Upper lobe of left lung (tissue), 6 donors: ENCODE data around the gene ZFPL1. TPM values are rescaled to one million over a fixed set of nuclear protein-coding genes. Genes with fewer than 3 reads are reported as not detected.

ENCODE experiments used
- ATAC-seq, 2 donors: fragments of 200-7000 bp; cut with Tn5 transposase; one replicate each; pipeline ENCODE4 v1.9.1; 2022; ENCODE audit warnings: mild to moderate bottlenecking in 2 of 2, moderate library complexity in 2 of 2; ENCODE audit not compliant: low FRiP score in 2 of 2
- DNase-seq, 2 donors: peaks; one replicate each; pipeline ENCODE4 v3.0.0-alpha.2; 2019 to 2020
- H3K27ac ChIP-seq, 4 donors: fragments of 200-600 bp; sonication (generic); one replicate each; pipeline ENCODE4 v1.5.1; 2016 to 2019
- H3K27me3 ChIP-seq, 4 donors: fragments of 200-600 bp; sonication (generic); one replicate each; pipeline ENCODE4 v1.5.1; 2017 to 2019
- H3K36me3 ChIP-seq, 4 donors: fragments of 200-600 bp; sonication (generic); one replicate each; pipeline ENCODE4 v1.5.1; 2016 to 2019
- H3K4me1 ChIP-seq, 4 donors: fragments of 200-600 bp; sonication (generic); one replicate each; pipeline ENCODE4 v1.5.1; 2018 to 2019
- H3K4me3 ChIP-seq, 4 donors: fragments of 200-600 bp; sonication (generic); one replicate each; pipeline ENCODE4 v1.5.1; 2017 to 2019; ENCODE audit warnings: mild to moderate bottlenecking in 2 of 4, moderate library complexity in 1 of 4
- H3K9me3 ChIP-seq, 4 donors: fragments of 200-600 bp; sonication (generic); one replicate each; pipeline ENCODE4 v1.5.1; 2018 to 2019
- CTCF ChIP-seq, 6 experiments: fragments of 450-650 bp in 4 of 6; fragments of 200-600 bp in 2 of 6; sonication (generic) in 2 of 6; IDR thresholded peaks; one replicate each; pipeline ENCODE4 v1.5.1; 2016 to 2019; ENCODE audit warnings: antibody characterized with exemption in 6 of 6
- EP300 ChIP-seq, 4 donors: sonication (generic); formaldehyde crosslinking; IDR thresholded peaks; one replicate each; pipeline ENCODE4 v1.5.1; 2017; ENCODE audit warnings: antibody characterized with exemption in 4 of 4, control low read depth in 2 of 4
- POLR2A ChIP-seq, 4 donors: fragments of 450-650 bp; IDR thresholded peaks; one replicate each; pipeline ENCODE4 v1.5.1; 2016 to 2017; ENCODE audit warnings: antibody characterized with exemption in 4 of 4, mild to moderate bottlenecking in 2 of 4
- POLR2AphosphoS5 ChIP-seq, 2 donors: sonication (generic); formaldehyde crosslinking; IDR thresholded peaks; one replicate each; pipeline ENCODE4 v1.5.1; 2017; ENCODE audit warnings: antibody characterized with exemption in 2 of 2
- WGBS, 2 donors: methylation state at CpG; one replicate each; pipeline ENCODE4 v1.1.5; 2017 to 2018; 5-methylcytosine and 5-hydroxymethylcytosine counted together
- small RNA-seq, 4 donors: library from RNA; depleted of rRNA; stranded (forward); fragments of <200 nt; gene quantifications; one replicate each; pipeline ENCODE3, GENCODE V24; 2016
- total RNA-seq, 6 donors: library from RNA; depleted of rRNA in 4 of 6; stranded (reverse); fragments of >200 nt in 4 of 6; gene quantifications; one replicate each; pipeline versions ENCODE4 v1.1.0 to v1.2.1, GENCODE V29; 2016 to 2021
- donor health status: DM: no; HTN: no; CAD: no; lungs with moderate emphysema.
- donor health status: DM: no; HTN: yes; CAD: no; lungs with severe emphysema.

The ZFPL1 gene
- total RNA-seq, 6 donors from 2014 or later, result 21.4 to 39.8 (median 34.6) TPM

- peaks cover 24 to 33% (median 27%) of the 10 kb centered on the region in 4 donors for H3K4me1 ChIP-seq
- no peak for ATAC-seq
- H3K27ac ChIP-seq, result peak overlapping the region in 1 of 4 donors; percentile 97
- no peak overlapping the region for H3K4me3 ChIP-seq
- TF ChIP-seq CTCF (IDR thresholded peaks at IDR 0.05) (no peak), POLR2A (IDR thresholded peaks at IDR 0.05) (no peak), POLR2AphosphoS5 (IDR thresholded peaks at IDR 0.05) (no peak), EP300 (IDR thresholded peaks at IDR 0.05) (no peak)
- no peak for DNase-seq
- H3K27me3 ChIP-seq, result no peaks in the 10 kb centered on the region
- no peaks in the 10 kb centered on the region for H3K9me3 ChIP-seq
- H3K36me3 ChIP-seq, result peaks cover 0 to 13% (median 11%) of the 10 kb centered on the region in 4 donors
- WGBS, 2 donors, result 92 to 95% methylated on average over 15 of the region's 15 CpGs
Measured at GRCh38 chr11:65136515-65137096, 52.6 kb downstream of the ZFPL1 start.

Small RNA genes within 50 kb of the gene (small RNA-seq; reads per million reads assigned to genes)
- gene SNX15, result 0 reads per million in 4 donors

Other genes starting within 250 kb of the ZFPL1 start
- 10 to 100 TPM; 21.6 to 62.4 (median 26.0) TPM for gene CDC42BPG, start 239.6 kb upstream of the ZFPL1 start, total RNA-seq
- gene EHD1, start 205.6 kb upstream of the ZFPL1 start, total RNA-seq, result 100 to 1,000 TPM in 4 of 6 donors, 10 to 100 TPM in 2; 43.0 to 167 (median 103) TPM
- gene ATG2A, start 167.0 kb upstream of the ZFPL1 start, total RNA-seq, result 10 to 100 TPM; 24.6 to 59.2 (median 33.3) TPM
- gene PPP2R5B, start 159.5 kb upstream of the ZFPL1 start, total RNA-seq, result 10 to 100 TPM; 21.0 to 48.1 (median 27.5) TPM
- gene GPHA2, start 148.3 kb upstream of the ZFPL1 start, total RNA-seq, result not detected
- under 1 TPM in 1 of 6 donors, not detected in 5; 0.15 TPM for gene MAJIN, start 112.1 kb upstream of the ZFPL1 start, total RNA-seq
- gene BATF2, start 87.3 kb upstream of the ZFPL1 start, total RNA-seq, result 10 to 100 TPM in 1 of 6 donors, 1 to 10 TPM in 5; 1.7 to 36.7 (median 6.0) TPM
- gene ARL2, start 70.1 kb upstream of the ZFPL1 start, total RNA-seq, result 100 to 1,000 TPM in 1 of 6 donors, 10 to 100 TPM in 5; 41.9 to 113 (median 81.2) TPM
- gene SNX15, start 56.8 kb upstream of the ZFPL1 start, total RNA-seq, result 10 to 100 TPM; 14.7 to 32.1 (median 21.2) TPM
- 10 to 100 TPM in 5 of 6 donors, 1 to 10 TPM in 1; 9.1 to 18.9 (median 14.5) TPM for gene SAC3D1, start 43.0 kb upstream of the ZFPL1 start, total RNA-seq
- gene NAALADL1, start 25.7 kb upstream of the ZFPL1 start, total RNA-seq, result 10 to 100 TPM in 2 of 6 donors, 1 to 10 TPM in 4; 5.9 to 27.2 (median 9.1) TPM
- 1 to 10 TPM; 1.0 to 4.4 (median 1.8) TPM for gene CDCA5, start 182 bp upstream of the ZFPL1 start, total RNA-seq
- gene VPS51, start 12.0 kb downstream of the ZFPL1 start, total RNA-seq, result 100 to 1,000 TPM; 102 to 531 (median 175) TPM
- 10 to 100 TPM; 36.8 to 82.7 (median 45.5) TPM for gene TM7SF2, start 27.6 kb downstream of the ZFPL1 start, total RNA-seq
- 10 to 100 TPM; 12.6 to 28.5 (median 15.2) TPM for gene ZNHIT2, start 33.5 kb downstream of the ZFPL1 start, total RNA-seq
- gene FAU, start 37.9 kb downstream of the ZFPL1 start, total RNA-seq, result 1,000 to 10,000 TPM in 1 of 6 donors, 100 to 1,000 TPM in 5; 405 to 1,014 (median 590) TPM
- 10 to 100 TPM; 15.7 to 78.6 (median 57.1) TPM for gene MRPL49, start 38.1 kb downstream of the ZFPL1 start, total RNA-seq
- gene SYVN1, start 50.3 kb downstream of the ZFPL1 start, total RNA-seq, result 10 to 100 TPM; 31.1 to 70.6 (median 50.0) TPM
- gene SPDYC, start 86.0 kb downstream of the ZFPL1 start, total RNA-seq, result not detected
- gene CAPN1, start 97.7 kb downstream of the ZFPL1 start, total RNA-seq, result 100 to 1,000 TPM; 152 to 327 (median 235) TPM
- gene POLA2, start 177.7 kb downstream of the ZFPL1 start, total RNA-seq, result 10 to 100 TPM in 3 of 6 donors, 1 to 10 TPM in 3; 6.0 to 19.9 (median 8.7) TPM
- gene CDC42EP2, start 230.6 kb downstream of the ZFPL1 start, total RNA-seq, result 10 to 100 TPM in 5 of 6 donors, 1 to 10 TPM in 1; 7.7 to 45.2 (median 14.6) TPM
- gene DPF2, start 249.6 kb downstream of the ZFPL1 start, total RNA-seq, result 10 to 100 TPM; 32.1 to 68.1 (median 54.7) TPM